Cerebellar nuclear complex (tissue), 1 donor: ENCODE measurements around the gene SPINK9.

Source experiments
- DNase-seq, 2 experiments: peaks; one replicate each; lab custom pipeline; 2025; lab: John Stamatoyannopoulos, UW

SPINK9 gene

DNA sequence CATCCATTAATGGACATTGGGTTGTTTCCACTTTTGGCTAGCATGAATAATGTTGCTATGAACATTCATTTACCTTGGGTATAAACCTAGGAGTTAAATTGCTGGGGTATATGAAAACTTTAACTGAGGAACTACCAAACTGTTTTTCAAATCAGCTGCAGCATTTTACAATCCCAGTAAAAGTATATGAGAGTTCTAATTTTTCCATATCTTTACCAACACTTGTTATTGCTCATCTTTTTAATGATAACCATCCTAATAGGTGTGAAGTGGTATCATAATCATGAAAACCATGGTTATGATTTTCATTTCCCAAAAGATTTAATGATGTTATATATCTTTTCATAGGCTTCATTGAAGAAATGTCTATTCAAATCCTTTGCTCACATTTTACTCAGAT lies 32.9 kb downstream of the SPINK9 start:
- DNase-seq: no peak

DNA sequence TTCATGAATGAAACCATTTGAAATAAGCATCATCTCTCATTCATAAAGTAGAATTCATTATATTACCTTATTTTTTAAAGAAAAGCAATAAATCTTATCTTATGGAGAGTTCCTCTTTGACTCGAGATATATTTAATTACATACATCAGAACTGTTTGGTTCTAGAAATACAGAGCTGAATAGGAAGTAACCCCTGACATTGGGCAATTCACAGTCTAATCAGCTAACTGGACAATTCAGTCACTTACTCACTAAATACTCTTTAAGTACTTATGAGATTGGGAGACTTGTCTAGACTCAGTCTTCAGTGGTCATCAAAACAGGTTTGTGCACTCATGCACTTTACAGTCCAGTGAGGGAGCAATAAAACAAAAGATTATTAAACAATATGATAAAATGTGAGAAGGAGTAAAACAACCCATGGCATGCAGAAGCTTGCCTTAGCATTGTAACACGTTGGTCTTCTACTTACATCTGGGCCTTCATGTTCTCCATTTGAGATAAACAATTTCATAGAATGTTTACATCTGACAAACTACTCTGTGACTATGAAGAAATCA lies 36.9 kb downstream of the SPINK9 start:
- no peak for DNase-seq

DNA sequence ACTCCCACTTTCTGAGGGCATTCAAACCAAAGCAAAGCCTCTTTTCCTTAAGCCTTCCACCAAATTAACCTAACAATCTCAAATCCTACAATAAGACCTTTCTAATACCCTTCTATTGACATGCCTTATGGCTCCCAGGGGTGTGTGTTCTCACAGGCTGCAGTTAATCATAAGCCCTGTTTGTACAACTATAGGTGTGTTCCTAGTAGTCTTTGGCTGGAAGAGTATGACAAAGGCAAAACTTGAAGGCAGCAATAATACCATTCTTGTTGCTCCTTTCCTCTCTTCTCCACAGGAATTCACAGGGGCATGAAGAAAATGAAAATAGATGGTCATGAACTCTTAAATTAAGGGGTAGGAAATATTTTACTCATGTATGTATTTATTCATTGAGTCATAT lies 37.5 kb downstream of the SPINK9 start:
- DNase-seq: no peak

DNA sequence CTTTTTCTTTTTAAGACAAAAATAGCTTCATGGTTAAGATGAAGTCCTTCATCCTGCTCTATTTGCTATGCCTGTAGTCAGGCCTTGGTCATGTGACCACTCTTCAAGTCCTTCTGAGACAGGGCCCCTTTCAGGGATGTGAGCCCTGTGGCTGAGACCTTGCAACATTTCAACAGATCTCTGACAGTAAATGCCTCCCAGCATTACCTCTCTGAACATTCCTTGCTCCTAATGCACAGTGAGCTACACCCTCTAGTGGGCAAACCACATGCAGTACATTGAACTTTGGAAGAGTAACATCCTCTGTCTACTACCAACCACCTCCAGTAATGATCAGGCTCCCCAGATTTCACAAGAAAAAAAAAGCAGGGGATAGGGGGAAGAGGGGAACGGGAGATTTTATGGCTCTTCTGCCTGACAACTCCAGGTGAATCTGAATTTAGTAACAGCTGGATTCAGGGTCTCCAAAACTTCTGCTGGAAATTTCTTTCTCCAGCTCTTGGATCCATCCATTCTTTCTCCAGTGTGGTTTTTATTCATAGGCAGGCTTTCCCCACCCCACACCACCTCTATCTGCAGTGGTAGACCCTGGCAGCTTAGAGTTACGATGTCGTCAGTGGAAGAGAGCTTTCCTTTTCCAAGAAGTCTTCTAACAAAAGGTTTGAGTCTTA lies 39.5 kb downstream of the SPINK9 start:
- no peak for DNase-seq

DNA sequence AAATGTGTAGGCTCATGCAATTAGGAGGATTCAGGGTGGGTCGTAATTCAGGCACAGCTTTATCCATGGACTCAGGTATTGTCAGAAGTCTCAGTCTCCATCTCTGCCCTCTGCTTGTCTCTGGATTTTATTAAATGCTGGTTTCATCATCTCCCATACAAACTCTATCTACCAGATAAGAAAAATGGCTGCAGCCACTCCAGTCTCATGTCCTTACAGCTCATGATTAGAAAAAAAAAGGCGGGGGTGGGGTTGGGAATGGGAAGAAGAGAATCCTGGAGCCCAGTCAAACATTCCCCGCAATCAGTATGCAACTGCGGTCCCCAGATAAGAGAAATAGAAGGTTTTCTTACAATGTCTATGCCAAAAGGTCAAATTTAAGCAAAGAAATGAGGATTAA lies 40.8 kb downstream of the SPINK9 start:
- no peak for DNase-seq

DNA sequence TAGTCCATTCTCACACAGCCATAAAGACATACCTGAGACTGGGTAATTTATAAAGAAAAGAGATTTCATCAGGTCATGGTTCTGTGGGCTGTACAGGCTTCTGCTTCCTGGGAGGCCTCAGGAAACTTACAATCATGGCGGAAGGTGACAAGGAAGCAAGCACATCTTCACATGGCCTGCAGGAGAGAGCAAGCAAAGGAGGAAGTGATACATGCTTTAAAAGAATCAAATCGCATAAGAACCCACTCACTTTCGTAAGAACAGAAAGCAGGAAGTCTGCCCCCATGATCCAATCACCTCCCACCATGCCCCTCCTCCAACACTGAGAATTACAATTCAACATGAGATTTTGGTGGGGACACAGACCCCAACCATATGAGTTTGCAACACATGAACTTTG lies 43.3 kb downstream of the SPINK9 start:
- no peak for DNase-seq

DNA sequence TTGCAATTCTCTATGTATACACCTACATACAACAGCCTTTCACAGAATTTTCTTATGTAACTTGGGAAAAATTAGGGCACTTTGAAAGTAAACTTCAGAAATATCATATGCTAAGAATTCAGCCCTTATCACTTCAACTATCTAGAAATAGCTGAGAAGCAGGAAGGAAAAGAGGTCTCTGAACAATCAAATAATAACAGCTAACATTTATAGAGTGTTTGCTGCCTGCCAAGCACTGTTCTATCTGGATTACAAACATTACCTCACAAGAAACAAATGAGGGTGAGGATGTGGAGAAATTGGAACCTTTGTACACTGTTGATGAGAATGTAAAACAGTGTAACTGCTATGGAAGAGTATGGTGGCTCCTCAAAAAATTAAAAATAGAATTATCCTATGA lies 44.0 kb downstream of the SPINK9 start:
- DNase-seq: no peak

DNA sequence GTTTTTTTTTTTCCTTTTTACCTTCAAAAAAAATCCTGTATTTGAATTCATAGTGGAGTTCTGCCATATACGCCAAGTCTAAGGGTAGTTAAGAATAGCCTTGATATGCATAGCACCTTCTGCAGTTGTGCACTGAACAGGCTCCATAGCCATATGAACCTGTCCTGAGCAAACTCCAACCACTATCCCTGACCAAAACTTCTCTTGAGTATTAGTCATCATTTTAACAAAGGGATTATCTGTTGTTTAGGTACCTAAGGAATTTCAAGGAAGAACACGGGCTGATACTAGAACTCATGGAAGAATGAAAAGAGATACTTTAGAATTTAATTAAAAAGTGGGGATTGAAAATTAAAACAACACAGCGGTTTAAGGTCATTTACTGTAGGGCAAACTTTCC lies 46.5 kb downstream of the SPINK9 start:
- no peak for DNase-seq

DNA sequence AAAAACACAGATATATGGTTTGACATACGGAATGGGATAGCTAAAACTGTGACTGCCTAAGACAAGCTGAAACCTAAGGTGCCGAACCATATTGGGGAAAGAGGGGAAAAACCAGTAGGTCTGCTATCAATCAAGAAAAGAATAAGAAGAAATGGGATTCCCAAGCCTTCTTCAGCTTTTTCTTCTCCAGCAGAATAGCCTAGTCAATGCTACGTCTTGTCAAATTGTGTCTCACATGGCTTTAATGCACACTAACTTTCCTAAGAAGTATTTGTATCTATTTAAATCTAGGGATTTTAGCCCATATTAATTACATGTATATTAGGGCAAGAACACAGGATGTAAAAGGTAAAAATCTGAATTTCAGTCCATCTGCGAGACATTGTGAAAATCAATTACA lies 47.6 kb downstream of the SPINK9 start:
- DNase-seq: peak in 1 of 2 experiments; percentile 54

DNA sequence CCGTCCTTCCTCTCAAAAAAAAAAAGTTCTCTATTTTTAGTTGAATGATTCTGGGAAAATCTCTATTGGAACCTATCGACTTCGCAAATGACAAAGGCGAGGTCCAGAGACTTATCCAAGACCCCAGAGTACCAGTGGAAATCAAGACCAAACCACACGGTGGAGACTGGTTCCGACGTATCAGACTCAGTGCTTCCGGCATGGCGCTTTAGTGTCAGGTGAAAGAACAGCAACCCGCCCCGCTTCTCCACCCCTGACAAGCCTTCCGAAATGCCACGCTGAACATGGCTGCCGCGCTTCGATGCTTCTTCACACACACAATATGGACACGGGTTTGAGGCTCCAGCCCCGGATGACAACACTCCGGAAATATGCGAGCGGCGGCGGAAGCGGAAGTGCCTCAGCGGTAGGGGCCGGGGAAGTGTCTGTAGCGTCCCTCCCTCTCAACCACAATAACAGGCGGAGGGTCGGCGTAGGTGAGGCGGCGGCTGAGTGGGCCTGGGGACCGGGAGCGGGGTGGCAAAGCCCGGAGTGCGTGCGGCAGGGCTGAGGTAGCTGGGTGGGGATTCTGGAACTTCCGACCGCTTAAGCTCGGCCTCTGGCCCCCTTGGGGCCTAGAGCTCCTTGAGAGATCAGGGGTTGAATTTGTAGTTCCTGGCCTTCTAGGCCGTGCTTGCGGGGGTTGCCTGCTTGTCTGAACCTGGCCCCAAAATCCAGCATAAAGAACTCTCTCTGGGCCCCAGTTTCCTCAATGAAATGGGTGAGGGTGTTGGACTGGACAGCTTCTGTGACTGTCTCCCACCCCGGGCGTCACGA lies 48.4 kb downstream of the SPINK9 start, which contains the start of gene FBXO38:
Gene FBXO38 (plus strand): TSS at position 395 of the 816 bp plus-strand sequence. CDS start 10,819 bp downstream, outside the sequence.
- DNase-seq: peak; percentile 66 to 85

DNA sequence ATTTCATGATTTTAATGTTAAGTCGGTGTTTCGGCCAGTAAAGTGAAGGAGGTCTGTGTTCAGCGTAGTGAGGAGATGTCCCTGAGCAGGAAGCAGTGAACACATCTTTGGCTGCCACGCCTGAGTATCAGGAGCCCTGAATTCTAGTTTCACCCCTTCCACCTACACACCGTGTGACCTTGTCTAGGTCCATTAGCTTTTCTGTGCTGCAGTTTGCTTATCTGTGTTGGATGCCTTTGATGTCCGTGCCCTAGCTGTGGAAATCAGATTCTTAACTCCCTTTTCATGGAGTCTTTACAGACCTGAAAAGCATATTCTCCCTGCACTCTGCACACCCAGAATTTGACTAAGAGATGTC lies 49.0 kb downstream of the SPINK9 start:
- no peak for DNase-seq

DNA sequence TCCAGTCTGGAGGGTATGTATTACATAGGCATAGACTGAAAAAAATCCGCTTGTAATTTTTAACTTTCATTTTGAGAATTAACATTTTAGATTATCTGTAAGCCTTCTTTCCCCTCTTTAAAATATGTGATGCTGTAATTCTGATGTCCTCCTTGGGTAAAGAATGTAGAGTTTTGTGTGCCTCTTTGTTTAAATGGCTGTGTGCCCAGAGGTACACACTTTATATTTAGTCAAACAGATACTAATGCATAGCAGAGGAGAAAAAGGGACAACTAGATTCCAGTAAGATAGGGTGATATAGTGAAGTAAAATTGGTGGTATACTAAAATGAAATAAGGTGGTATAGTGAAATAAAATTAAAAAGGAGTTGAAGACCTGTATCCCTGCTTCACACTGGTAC lies 49.7 kb downstream of the SPINK9 start:
- DNase-seq: no peak

DNA sequence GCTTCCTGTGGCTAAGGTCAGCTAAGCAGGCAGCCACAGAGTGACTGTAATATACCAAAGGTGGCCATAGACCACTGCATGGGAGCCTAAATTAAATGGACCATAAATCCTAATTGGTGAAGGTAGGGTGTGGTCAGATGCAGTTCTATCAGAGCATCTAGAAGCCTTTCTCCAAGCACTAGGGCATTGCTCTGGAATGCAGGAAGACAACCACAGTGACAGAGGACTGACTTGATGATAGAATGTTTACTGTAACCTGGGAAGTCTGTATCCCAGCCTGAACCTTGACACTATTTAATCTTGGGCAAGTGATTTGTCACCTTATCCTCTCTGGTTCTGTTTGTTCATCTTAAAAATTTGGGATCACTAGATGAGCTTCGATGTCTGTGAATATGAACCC lies 50.7 kb downstream of the SPINK9 start:
- no peak for DNase-seq

DNA sequence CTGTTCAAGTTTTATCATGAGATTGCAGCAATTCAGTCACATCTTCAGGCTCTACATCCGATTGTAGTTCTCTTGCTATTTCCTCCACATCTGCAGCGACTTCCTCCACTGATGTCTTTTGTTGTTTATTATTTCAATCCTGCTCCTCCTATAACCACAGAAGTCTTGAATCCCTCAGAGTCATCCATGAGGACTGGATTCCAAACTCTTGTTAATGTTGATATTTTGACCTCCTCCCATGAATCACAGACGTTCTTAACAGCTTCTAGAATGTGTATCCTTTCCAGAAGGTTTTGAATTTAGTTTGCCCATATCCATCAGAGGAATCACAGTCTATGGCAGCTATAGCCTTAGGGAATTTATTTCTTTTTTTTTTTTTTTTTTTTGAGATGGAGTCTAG lies 52.0 kb downstream of the SPINK9 start:
- DNase-seq: no peak

DNA sequence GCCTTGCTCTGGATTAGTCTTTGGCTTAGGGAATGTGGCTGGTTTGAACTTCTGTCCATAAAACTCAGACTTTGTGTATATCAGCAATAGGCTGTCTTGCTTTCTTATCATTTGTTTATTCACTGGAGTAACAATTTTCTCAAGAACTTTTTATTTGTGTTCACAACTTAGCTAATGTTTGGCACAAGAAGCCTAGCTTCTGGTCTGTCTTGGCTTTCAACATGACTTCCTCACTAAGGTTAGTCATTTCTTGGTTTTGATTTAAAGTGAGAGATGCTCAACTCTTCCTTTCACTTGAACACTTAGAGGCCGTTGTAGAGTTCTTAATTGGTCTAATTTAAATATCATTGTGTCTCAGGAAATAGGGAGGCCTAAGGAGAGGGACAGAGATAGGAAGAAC lies 53.3 kb downstream of the SPINK9 start:
- DNase-seq: no peak
